Measurements from ENCODE around the gene TM9SF4.

Gene TM9SF4

GRCh38 chr20:32140603-32141002 is 31.1 kb downstream of the TM9SF4 start:
- Histone ChIP-seq H3K4me3 (ENCODE audit: insufficient read depth in 1 of 2, low read depth in 1 of 2, low read length in 2 of 2) (no peak overlapping the region), H2AFZ (ENCODE audit: low read depth, low read length) (no peak overlapping the region), H4K91ac (ENCODE audit: low read length) (no peak overlapping the region), H3K27me3 (ENCODE audit: control insufficient read depth in 1 of 2, insufficient read depth in 1 of 2, low read length in 2 of 2) (no peaks in the 10 kb centered on the region), H4K8ac (ENCODE audit: low read length) (no peak overlapping the region), H2AK5ac (ENCODE audit: low read length, severe bottlenecking) (no peak overlapping the region), H3K4ac (ENCODE audit: low read depth in 1 of 2, low read length in 2 of 2) (no peak overlapping the region), H3K4me1 (ENCODE audit: control insufficient read depth, insufficient read depth, low read depth, low read length) (peaks cover 2% of the 10 kb centered on the region), H3K9me3 (ENCODE audit: control insufficient read depth, low read length) (no peaks in the 10 kb centered on the region), H3K27ac (ENCODE audit: low read length, poor library complexity, severe bottlenecking) (no peak overlapping the region), H3K79me1 (replicated peaks; ENCODE audit: low read length, poor library complexity, severe bottlenecking) (peaks cover 56% of the 10 kb centered on the region), H2BK12ac (ENCODE audit: low read length in 2 of 2) (no peak overlapping the region), H3K36me3 (ENCODE audit: control insufficient read depth in 1 of 2, insufficient read depth in 2 of 2, low read depth in 1 of 2, low read length in 2 of 2) (peaks cover 83 to 97% of the 10 kb centered on the region in 2 experiments), H2BK15ac (ENCODE audit: low read depth, poor library complexity, severe bottlenecking) (no peak overlapping the region), H3K4me2 (ENCODE audit: low read length, poor library complexity, severe bottlenecking) (no peak overlapping the region), H2BK120ac (ENCODE audit: low read depth, low read length) (no peak overlapping the region), H3K9ac (ENCODE audit: low read length) (no peak overlapping the region), H3K18ac (ENCODE audit: low read depth in 1 of 2, low read length in 2 of 2) (no peak overlapping the region), H2BK5ac (ENCODE audit: low read depth, low read length, poor library complexity, severe bottlenecking) (no peak overlapping the region), H3K23ac (ENCODE audit: low read length in 2 of 2) (no peak overlapping the region), H3K14ac (ENCODE audit: low read length in 2 of 2) (no peak overlapping the region)
- DNase-seq: no peak
- WGBS: 90% methylated on average over 4 of the region's 4 CpGs

- Histone ChIP-seq H3K79me1 (replicated peaks; ENCODE audit: low read length, poor library complexity, severe bottlenecking) (peaks cover 57% of the 10 kb centered on the region), H3K36me3 (ENCODE audit: control insufficient read depth in 1 of 2, insufficient read depth in 2 of 2, low read depth in 1 of 2, low read length in 2 of 2) (peaks cover 90 to 97% of the 10 kb centered on the region in 2 experiments), H3K14ac (ENCODE audit: low read length in 2 of 2) (no peak overlapping the region), H3K4me2 (ENCODE audit: low read length, poor library complexity, severe bottlenecking) (no peak overlapping the region), H4K91ac (ENCODE audit: low read length) (no peak overlapping the region), H2BK120ac (ENCODE audit: low read depth, low read length) (no peak overlapping the region), H3K4ac (ENCODE audit: low read depth in 1 of 2, low read length in 2 of 2) (no peak overlapping the region), H2BK15ac (ENCODE audit: low read depth, poor library complexity, severe bottlenecking) (no peak overlapping the region), H3K18ac (ENCODE audit: low read depth in 1 of 2, low read length in 2 of 2) (no peak overlapping the region), H4K8ac (ENCODE audit: low read length) (no peak overlapping the region), H3K9me3 (ENCODE audit: control insufficient read depth, low read length) (no peaks in the 10 kb centered on the region), H3K4me3 (ENCODE audit: insufficient read depth in 1 of 2, low read depth in 1 of 2, low read length in 2 of 2) (no peak overlapping the region), H2BK5ac (ENCODE audit: low read depth, low read length, poor library complexity, severe bottlenecking) (no peak overlapping the region), H2AFZ (ENCODE audit: low read depth, low read length) (no peak overlapping the region), H2BK12ac (ENCODE audit: low read length in 2 of 2) (no peak overlapping the region), H3K9ac (ENCODE audit: low read length) (no peak overlapping the region), H3K27ac (ENCODE audit: low read length, poor library complexity, severe bottlenecking) (no peak overlapping the region), H3K23ac (ENCODE audit: low read length in 2 of 2) (no peak overlapping the region), H3K4me1 (ENCODE audit: control insufficient read depth, insufficient read depth, low read depth, low read length) (peaks cover 2% of the 10 kb centered on the region), H2AK5ac (ENCODE audit: low read length, severe bottlenecking) (no peak overlapping the region), H3K27me3 (ENCODE audit: control insufficient read depth in 1 of 2, insufficient read depth in 1 of 2, low read length in 2 of 2) (no peaks in the 10 kb centered on the region)
- no peak for DNase-seq
- WGBS: 98% methylated on average over 21 of the region's 21 CpGs
Observed at GRCh38 chr20:32141465-32141980, 32.0 kb downstream of the TM9SF4 start.

GRCh38 chr20:32142088-32142487 is 32.6 kb downstream of the TM9SF4 start:
- H2BK5ac ChIP-seq (ENCODE audit: low read depth, low read length, poor library complexity, severe bottlenecking): no peak overlapping the region

GRCh38 chr20:32142991-32143390 is 33.5 kb downstream of the TM9SF4 start:
- H4K91ac ChIP-seq (ENCODE audit: low read length): no peak overlapping the region
- H3K9ac ChIP-seq (ENCODE audit: low read length): no peak overlapping the region
- peaks cover 87 to 95% of the 10 kb centered on the region in 2 experiments for H3K36me3 ChIP-seq (ENCODE audit: control insufficient read depth in 1 of 2, insufficient read depth in 2 of 2, low read depth in 1 of 2, low read length in 2 of 2)
- no peak overlapping the region for H3K4me3 ChIP-seq (ENCODE audit: insufficient read depth in 1 of 2, low read depth in 1 of 2, low read length in 2 of 2)
- H2BK15ac ChIP-seq (ENCODE audit: low read depth, poor library complexity, severe bottlenecking): no peak overlapping the region
- no peak overlapping the region for H3K27ac ChIP-seq (ENCODE audit: low read length, poor library complexity, severe bottlenecking)
- peaks cover 47% of the 10 kb centered on the region for H3K79me1 ChIP-seq (replicated peaks; ENCODE audit: low read length, poor library complexity, severe bottlenecking)
- no peak overlapping the region for H3K18ac ChIP-seq (ENCODE audit: low read depth in 1 of 2, low read length in 2 of 2)
- H2AFZ ChIP-seq (ENCODE audit: low read depth, low read length): no peak overlapping the region
- H3K27me3 ChIP-seq (ENCODE audit: control insufficient read depth in 1 of 2, insufficient read depth in 1 of 2, low read length in 2 of 2): no peaks in the 10 kb centered on the region
- no peak overlapping the region for H3K23ac ChIP-seq (ENCODE audit: low read length in 2 of 2)
- DNase-seq: no peak
- no peak overlapping the region for H2BK5ac ChIP-seq (ENCODE audit: low read depth, low read length, poor library complexity, severe bottlenecking)
- H4K8ac ChIP-seq (ENCODE audit: low read length): no peak overlapping the region
- H3K9me3 ChIP-seq (ENCODE audit: control insufficient read depth, low read length): no peaks in the 10 kb centered on the region
- H3K4me2 ChIP-seq (ENCODE audit: low read length, poor library complexity, severe bottlenecking): no peak overlapping the region
- H3K14ac ChIP-seq (ENCODE audit: low read length in 2 of 2): no peak overlapping the region
- no peak overlapping the region for H2BK120ac ChIP-seq (ENCODE audit: low read depth, low read length)
- H2BK12ac ChIP-seq (ENCODE audit: low read length in 2 of 2): no peak overlapping the region
- peaks cover 2% of the 10 kb centered on the region for H3K4me1 ChIP-seq (ENCODE audit: control insufficient read depth, insufficient read depth, low read depth, low read length)
- H2AK5ac ChIP-seq (ENCODE audit: low read length, severe bottlenecking): no peak overlapping the region
- 98% methylated on average over 15 of the region's 15 CpGs for WGBS
- no peak overlapping the region for H3K4ac ChIP-seq (ENCODE audit: low read depth in 1 of 2, low read length in 2 of 2)

More at GRCh38 chr20:32142088-32142487, 32.6 kb downstream of the TM9SF4 start:
- H3K4ac ChIP-seq (ENCODE audit: low read depth in 1 of 2, low read length in 2 of 2): no peak overlapping the region
- H3K18ac ChIP-seq (ENCODE audit: low read depth in 1 of 2, low read length in 2 of 2): no peak overlapping the region
- DNase-seq: no peak
- 97% methylated on average over 4 of the region's 5 CpGs for WGBS
- no peak overlapping the region for H2BK15ac ChIP-seq (ENCODE audit: low read depth, poor library complexity, severe bottlenecking)
- H3K27me3 ChIP-seq (ENCODE audit: control insufficient read depth in 1 of 2, insufficient read depth in 1 of 2, low read length in 2 of 2): no peaks in the 10 kb centered on the region
- H2AFZ ChIP-seq (ENCODE audit: low read depth, low read length): no peak overlapping the region
- peaks cover 53% of the 10 kb centered on the region for H3K79me1 ChIP-seq (replicated peaks; ENCODE audit: low read length, poor library complexity, severe bottlenecking)
- no peak overlapping the region for H2BK12ac ChIP-seq (ENCODE audit: low read length in 2 of 2)
- H3K36me3 ChIP-seq (ENCODE audit: control insufficient read depth in 1 of 2, insufficient read depth in 2 of 2, low read depth in 1 of 2, low read length in 2 of 2): peaks cover 91 to 97% of the 10 kb centered on the region in 2 experiments
- H4K8ac ChIP-seq (ENCODE audit: low read length): no peak overlapping the region
- no peak overlapping the region for H3K14ac ChIP-seq (ENCODE audit: low read length in 2 of 2)
- peaks cover 2% of the 10 kb centered on the region for H3K4me1 ChIP-seq (ENCODE audit: control insufficient read depth, insufficient read depth, low read depth, low read length)
- no peak overlapping the region for H3K4me2 ChIP-seq (ENCODE audit: low read length, poor library complexity, severe bottlenecking)
- H2BK120ac ChIP-seq (ENCODE audit: low read depth, low read length): no peak overlapping the region
- H3K4me3 ChIP-seq (ENCODE audit: insufficient read depth in 1 of 2, low read depth in 1 of 2, low read length in 2 of 2): no peak overlapping the region
- H3K9ac ChIP-seq (ENCODE audit: low read length): no peak overlapping the region
- no peak overlapping the region for H3K27ac ChIP-seq (ENCODE audit: low read length, poor library complexity, severe bottlenecking)
- H3K9me3 ChIP-seq (ENCODE audit: control insufficient read depth, low read length): no peaks in the 10 kb centered on the region
- H3K23ac ChIP-seq (ENCODE audit: low read length in 2 of 2): no peak overlapping the region
- no peak overlapping the region for H4K91ac ChIP-seq (ENCODE audit: low read length)
- H2AK5ac ChIP-seq (ENCODE audit: low read length, severe bottlenecking): no peak overlapping the region

All from mesenchymal stem cell (in vitro differentiated cells and primary cell).